CD8-positive, alpha-beta memory T cell (primary cell): ENCODE data around the gene SMARCA2. TPM values are rescaled to one million over a fixed set of nuclear protein-coding genes. Genes with fewer than 3 reads are reported as not detected.

ENCODE experiments used
- CTCF ChIA-PET: fragments of 350-600 bp; sonication (Branson Sonifier 250); formaldehyde crosslinking; loops from one replicate; lab custom pipeline; 2021; ENCODE audit warnings: antibody characterized with exemption; lab: Charles Lee
- POLR2A ChIA-PET: fragments of 350-600 bp; sonication (Branson Sonifier 250); formaldehyde crosslinking; loops from one replicate; lab custom pipeline; 2021; ENCODE audit warnings: antibody characterized with exemption; lab: Charles Lee
- DNase-seq, 5 donors: peaks; one replicate each; pipeline versions ENCODE4 v3.0.0 to v3.0.0-alpha.2; 2020 to 2022; ENCODE audit warnings: mixed read lengths in 1 of 5
- H3K27ac ChIP-seq: one replicate; pipeline ENCODE4 v1.7.0; 2013; ENCODE audit warnings: low read depth, mild to moderate bottlenecking, low read length, moderate library complexity
- H3K27me3 ChIP-seq: 2 replicates; pipeline ENCODE4 v1.7.0; 2013; ENCODE audit warnings: low read length, mild to moderate bottlenecking; ENCODE audit not compliant: insufficient read depth, poor library complexity, severe bottlenecking
- H3K36me3 ChIP-seq: 2 replicates; pipeline ENCODE4 v1.7.0; 2013; ENCODE audit warnings: mild to moderate bottlenecking, low read length, moderate library complexity; ENCODE audit not compliant: insufficient read depth
- H3K4me1 ChIP-seq: 2 replicates; pipeline ENCODE4 v1.7.0; 2013; ENCODE audit warnings: mild to moderate bottlenecking, low read length, moderate library complexity; ENCODE audit not compliant: insufficient read depth
- H3K4me3 ChIP-seq: 2 replicates; pipeline ENCODE4 v1.7.0; 2013; ENCODE audit warnings: mild to moderate bottlenecking, low read length
- H3K9me3 ChIP-seq: 2 replicates; pipeline ENCODE4 v1.7.0; 2013; ENCODE audit warnings: mild to moderate bottlenecking, low read length
- H3K27ac Mint-ChIP-seq, 8 donors: one replicate each; pipeline ENCODE4 v1.8.0; 2020 to 2021; ENCODE audit warnings: mixed read lengths in 8 of 8, mild to moderate bottlenecking in 6 of 8, inconsistent platforms in 3 of 8, moderate library complexity in 3 of 8
- H3K27me3 Mint-ChIP-seq, 2 donors: one replicate each; pipeline ENCODE4 v1.8.0; 2020 to 2021; ENCODE audit warnings: mixed read lengths in 2 of 2, mild to moderate bottlenecking in 1 of 2, moderate library complexity in 1 of 2
- H3K36me3 Mint-ChIP-seq, 3 donors: one replicate each; pipeline ENCODE4 v1.8.0; 2020 to 2021; ENCODE audit warnings: mixed read lengths in 3 of 3, inconsistent platforms in 1 of 3, mild to moderate bottlenecking in 1 of 3
- H3K4me1 Mint-ChIP-seq, 3 donors: one replicate each; pipeline ENCODE4 v1.8.0; 2020 to 2021; ENCODE audit warnings: mixed read lengths in 3 of 3, inconsistent platforms in 1 of 3, mild to moderate bottlenecking in 1 of 3
- H3K4me3 Mint-ChIP-seq, 7 donors: one replicate each; pipeline ENCODE4 v1.8.0; 2020 to 2021; ENCODE audit warnings: mixed read lengths in 7 of 7, mild to moderate bottlenecking in 6 of 7, moderate library complexity in 4 of 7, inconsistent platforms in 2 of 7
- H3K9me3 Mint-ChIP-seq, 5 donors: one replicate each; pipeline ENCODE4 v1.8.0; 2020 to 2022; ENCODE audit warnings: mixed read lengths in 5 of 5, mild to moderate bottlenecking in 3 of 5, moderate library complexity in 2 of 5, inconsistent platforms in 1 of 5
- polyA plus RNA-seq: library from polyadenylated mRNA; unstranded; fragments of 300-500 nt; fragmentation: Illumina TruSeq; gene quantifications from one replicate; pipeline ENCODE4 v1.2.3, GENCODE V29; 2021
- total RNA-seq, 2 experiments: library from RNA; stranded (reverse); gene quantifications; one replicate each; pipeline ENCODE4 v1.2.3, GENCODE V29; 2021

Gene SMARCA2
- total and polyA plus RNA-seq, 3 experiments from 2014 or later = 56.7 to 156 (median 145) TPM

DNA sequence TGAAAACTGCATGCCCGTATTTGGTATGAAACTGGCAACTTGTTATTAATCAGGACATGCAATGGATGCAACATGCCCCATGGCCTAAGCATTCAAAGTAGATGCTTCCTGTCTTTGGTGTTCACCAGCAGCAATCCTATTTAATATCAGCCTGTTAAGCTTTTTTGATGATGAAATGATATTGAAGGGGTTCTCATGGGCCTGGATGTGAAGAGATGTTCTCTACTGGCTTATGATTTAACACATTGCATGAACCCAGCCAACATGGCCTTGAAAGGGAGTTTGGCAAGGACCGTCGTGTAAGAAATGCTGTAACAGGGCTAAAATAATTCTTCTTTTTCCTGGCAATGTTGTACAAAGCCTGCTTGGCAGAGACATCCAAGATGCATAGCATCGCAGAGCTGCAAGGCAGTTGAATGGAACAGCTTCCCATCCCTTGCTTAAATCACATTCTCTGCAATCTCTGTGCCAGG is 111.2 kb downstream of the SMARCA2 start:
- no peak overlapping the region for H3K4me3 ChIP-seq
- peak overlapping the region in 7 of 8 donors; percentile 18 to 91 (median 64) for H3K27ac Mint-ChIP-seq
- POLR2A ChIA-PET = no interaction called here

DNA sequence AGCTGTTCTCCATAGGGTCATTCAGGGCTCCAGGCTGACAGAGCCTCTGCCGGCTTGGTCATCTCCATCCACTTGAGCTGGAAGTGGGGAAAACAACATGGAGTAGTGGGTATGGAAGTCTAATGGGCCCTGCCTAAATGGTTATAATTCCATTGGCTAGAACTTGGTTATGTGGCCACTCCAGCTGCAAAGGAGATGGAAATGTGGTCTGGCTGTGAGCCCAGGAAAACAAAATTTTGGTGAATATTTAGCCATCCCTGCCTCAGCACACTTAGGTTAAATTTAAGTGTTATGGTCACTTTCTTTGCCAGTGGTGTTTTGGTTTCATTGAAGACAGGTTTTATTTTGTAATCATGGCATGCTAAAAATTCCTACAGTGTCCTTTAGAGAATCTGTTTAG is 112.3 kb downstream of the SMARCA2 start:
- Mint-ChIP-seq H3K4me3 (no peak overlapping the region), H3K27me3 (no peaks in the 10 kb centered on the region), H3K4me1 (peaks cover 62 to 85% (median 81%) of the 10 kb centered on the region in 3 donors), H3K27ac (peak overlapping the region in 4 of 8 donors; percentile 2 to 62 (median 51)), H3K9me3 (no peaks in the 10 kb centered on the region), H3K36me3 (peaks cover 0 to 87% (median 47%) of the 10 kb centered on the region in 3 donors)
- ChIA-PET CTCF (interaction anchor here (0.7 to 1.2 kb wide), 2 partner anchors 29 to 184 kb away, joined by 3 read pairs; no protein-coding TSS in a partner anchor), POLR2A (no interaction called here)
- no peak for DNase-seq
- Histone ChIP-seq H3K4me3 (no peak overlapping the region), H3K4me1 (peaks cover 23% of the 10 kb centered on the region), H3K27ac (no peak overlapping the region), H3K36me3 (peaks cover 24% of the 10 kb centered on the region), H3K27me3 (no peaks in the 10 kb centered on the region), H3K9me3 (no peaks in the 10 kb centered on the region)

More for the DNA sequence above, 111.2 kb downstream of the SMARCA2 start:
- CTCF ChIA-PET = interaction anchor here (0.9 kb wide), 1 partner anchor 41 kb away, joined by 3 read pairs; no protein-coding TSS in a partner anchor
- DNase-seq = no peak
- Mint-ChIP-seq H3K27me3 (no peaks in the 10 kb centered on the region), H3K36me3 (peaks cover 0 to 89% (median 45%) of the 10 kb centered on the region in 3 donors), H3K9me3 (no peaks in the 10 kb centered on the region), H3K4me1 (peaks cover 56 to 75% (median 73%) of the 10 kb centered on the region in 3 donors), H3K4me3 (peak overlapping the region in 4 of 7 donors; percentile 33 to 74 (median 60))
- Histone ChIP-seq H3K27me3 (no peaks in the 10 kb centered on the region), H3K36me3 (peaks cover 30% of the 10 kb centered on the region), H3K27ac (no peak overlapping the region), H3K4me1 (peaks cover 23% of the 10 kb centered on the region), H3K9me3 (no peaks in the 10 kb centered on the region)

DNA sequence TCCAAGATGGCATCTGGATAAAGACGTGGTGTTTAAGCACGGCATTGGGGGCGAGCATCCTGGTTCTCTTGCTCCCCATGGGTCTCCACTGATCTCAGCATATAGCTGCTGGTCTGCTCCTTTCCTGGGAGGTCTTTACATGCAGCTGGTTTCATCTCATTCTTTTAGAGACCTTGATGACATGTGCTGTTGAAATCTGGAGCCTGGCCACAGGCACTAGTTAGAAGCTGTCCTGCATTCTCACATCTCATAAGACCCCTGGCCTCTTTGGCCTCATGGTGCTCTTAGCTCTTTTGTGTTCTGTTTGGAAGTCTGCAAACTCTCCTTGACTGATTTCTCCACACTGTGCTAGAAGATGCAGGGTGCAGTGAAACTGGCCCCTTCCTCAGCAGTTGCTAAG is 113.0 kb downstream of the SMARCA2 start:
- H3K27ac ChIP-seq = no peak overlapping the region
- Mint-ChIP-seq H3K9me3 (no peaks in the 10 kb centered on the region), H3K36me3 (peaks cover 0 to 80% (median 42%) of the 10 kb centered on the region in 3 donors), H3K27ac (peak overlapping the region in 7 of 8 donors; percentile 2 to 62 (median 25)), H3K4me1 (peaks cover 62 to 80% (median 75%) of the 10 kb centered on the region in 3 donors), H3K27me3 (no peaks in the 10 kb centered on the region), H3K4me3 (no peak overlapping the region)
- no peaks in the 10 kb centered on the region for H3K9me3 ChIP-seq
- ChIA-PET POLR2A (no interaction called here), CTCF (interaction anchor here (1.2 kb wide), 1 partner anchor 29 kb away, joined by 3 read pairs; no protein-coding TSS in a partner anchor)
- DNase-seq = no peak
- peaks cover 23% of the 10 kb centered on the region for H3K4me1 ChIP-seq
- H3K4me3 ChIP-seq = no peak overlapping the region
- H3K36me3 ChIP-seq = peaks cover 18% of the 10 kb centered on the region
- no peaks in the 10 kb centered on the region for H3K27me3 ChIP-seq

DNA sequence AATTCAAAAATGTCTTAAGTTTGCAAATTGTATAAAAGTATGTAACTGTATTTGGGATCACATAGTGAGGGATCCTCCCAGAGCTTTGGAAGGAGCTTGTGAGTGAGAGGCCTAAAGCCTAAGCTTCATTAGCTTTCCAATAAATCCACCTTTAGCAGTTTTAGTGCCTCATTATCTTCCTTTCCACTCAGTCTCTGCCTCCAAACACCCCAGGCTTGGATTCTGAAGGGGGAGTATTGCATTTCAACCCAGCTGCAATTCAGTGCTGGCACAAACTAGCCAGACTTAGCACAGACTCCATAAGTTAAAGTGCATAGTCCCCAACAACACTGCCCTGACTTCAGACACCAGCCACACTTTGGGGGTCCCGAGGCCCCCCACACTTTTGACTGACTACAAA is 113.5 kb downstream of the SMARCA2 start:
- Mint-ChIP-seq H3K27me3 (no peaks in the 10 kb centered on the region), H3K4me3 (no peak overlapping the region), H3K27ac (peak overlapping the region in 4 of 8 donors; percentile 25 to 66 (median 54)), H3K36me3 (peaks cover 0 to 76% (median 37%) of the 10 kb centered on the region in 3 donors), H3K9me3 (no peaks in the 10 kb centered on the region), H3K4me1 (peaks cover 62 to 79% (median 74%) of the 10 kb centered on the region in 3 donors)
- Histone ChIP-seq H3K36me3 (peaks cover 17% of the 10 kb centered on the region), H3K4me1 (peaks cover 23% of the 10 kb centered on the region), H3K9me3 (no peaks in the 10 kb centered on the region), H3K27ac (no peak overlapping the region), H3K4me3 (no peak overlapping the region), H3K27me3 (no peaks in the 10 kb centered on the region)
- DNase-seq = no peak
- ChIA-PET POLR2A (no interaction called here), CTCF (no interaction called here)

DNA sequence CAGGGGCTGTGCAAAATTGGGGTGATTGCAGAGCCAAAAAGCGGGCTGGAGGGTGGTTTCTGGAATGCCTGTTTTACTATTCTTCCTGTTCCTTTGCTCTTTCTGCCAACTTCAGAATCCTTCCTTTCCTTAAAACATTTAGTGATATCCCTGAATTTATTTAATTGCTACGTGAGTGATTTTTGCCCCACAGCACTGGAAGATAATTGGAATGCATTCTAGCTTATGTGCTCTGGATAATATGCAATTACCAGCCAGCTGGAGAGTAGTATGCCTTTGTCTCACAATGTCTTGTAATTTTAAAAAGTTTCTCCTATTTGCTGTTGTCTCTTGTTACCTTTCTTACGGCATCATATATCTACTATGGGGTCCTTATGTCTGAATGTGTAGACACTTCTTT is 115.8 kb downstream of the SMARCA2 start:
- no peaks in the 10 kb centered on the region for H3K27me3 ChIP-seq
- no peaks in the 10 kb centered on the region for H3K9me3 ChIP-seq
- Mint-ChIP-seq H3K4me1 (peaks cover 46 to 69% (median 64%) of the 10 kb centered on the region in 3 donors), H3K4me3 (no peak overlapping the region), H3K36me3 (peaks cover 0 to 76% (median 29%) of the 10 kb centered on the region in 3 donors), H3K27ac (peak overlapping the region in 4 of 8 donors; percentile 5 to 82 (median 14)), H3K27me3 (no peaks in the 10 kb centered on the region), H3K9me3 (no peaks in the 10 kb centered on the region)
- H3K4me3 ChIP-seq = no peak overlapping the region
- POLR2A ChIA-PET = no interaction called here
- H3K4me1 ChIP-seq = peaks cover 7% of the 10 kb centered on the region
- no peak for DNase-seq
- CTCF ChIA-PET = interaction anchor here (2.3 kb wide), 1 partner anchor 50 kb away, joined by 5 read pairs; no protein-coding TSS in a partner anchor
- H3K27ac ChIP-seq = no peak overlapping the region
- peaks cover 12% of the 10 kb centered on the region for H3K36me3 ChIP-seq

DNA sequence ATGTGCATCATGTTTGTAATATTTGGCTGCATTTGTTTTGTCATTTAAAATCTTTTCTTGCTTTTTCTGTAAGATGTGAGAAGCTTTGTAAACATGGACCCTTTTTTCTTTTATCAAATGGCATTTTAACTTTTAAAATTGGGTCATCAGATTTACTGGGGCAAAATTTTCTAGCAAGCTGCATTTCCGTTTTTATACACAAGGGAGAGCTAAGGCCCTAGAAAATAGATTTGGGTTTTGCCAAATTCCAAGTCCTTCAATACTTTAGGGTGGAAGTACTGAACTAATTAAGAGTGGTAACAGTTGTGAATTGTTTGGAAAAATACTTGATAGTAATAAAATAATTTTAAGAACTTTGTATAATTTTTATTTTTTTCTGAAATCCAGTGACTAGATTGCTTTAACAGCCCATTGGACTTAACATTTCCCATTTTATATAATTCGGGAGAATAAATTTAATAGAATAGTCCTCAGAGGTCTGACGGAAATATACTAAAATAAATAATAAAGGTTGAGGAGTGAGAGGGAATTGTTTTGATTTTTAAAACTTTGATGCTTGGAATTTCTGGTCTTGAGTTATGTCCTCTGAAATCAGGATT is 117.4 kb downstream of the SMARCA2 start:
- peaks cover 9% of the 10 kb centered on the region for H3K36me3 ChIP-seq
- ChIA-PET CTCF (interaction anchor here (0.7 to 2.3 kb wide), 4 partner anchors 9 to 48 kb away, joined by 3 to 5 read pairs (median 3); no protein-coding TSS in a partner anchor), POLR2A (no interaction called here)
- H3K27me3 ChIP-seq = no peaks in the 10 kb centered on the region
- Mint-ChIP-seq H3K27me3 (no peaks in the 10 kb centered on the region), H3K27ac (peak overlapping the region in 3 of 8 donors; percentile 37 to 73 (median 60)), H3K4me1 (peaks cover 37 to 63% (median 62%) of the 10 kb centered on the region in 3 donors), H3K36me3 (peaks cover 0 to 75% (median 28%) of the 10 kb centered on the region in 3 donors), H3K9me3 (no peaks in the 10 kb centered on the region), H3K4me3 (no peak overlapping the region)
- no peak overlapping the region for H3K4me3 ChIP-seq
- DNase-seq = no peak
- H3K4me1 ChIP-seq = no peaks in the 10 kb centered on the region
- no peak overlapping the region for H3K27ac ChIP-seq
- no peaks in the 10 kb centered on the region for H3K9me3 ChIP-seq

DNA sequence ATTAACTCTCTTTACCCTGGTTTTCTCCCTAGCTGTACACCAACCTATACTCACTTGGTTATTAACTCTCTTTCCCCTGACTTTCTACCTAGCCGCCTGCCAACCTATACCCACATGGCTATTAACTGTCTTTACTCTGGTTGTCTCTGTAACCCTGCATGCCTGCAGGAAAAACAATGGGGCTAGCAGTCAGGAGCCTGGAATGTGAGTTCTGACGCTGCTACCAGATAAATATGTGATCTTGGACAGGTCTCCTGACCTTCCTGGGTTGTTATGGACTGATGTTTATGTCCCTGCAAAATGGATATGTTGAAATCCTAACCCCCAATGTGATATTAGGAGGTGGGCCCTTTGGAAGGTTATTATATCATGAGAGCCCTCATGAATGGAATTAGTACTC is 119.2 kb downstream of the SMARCA2 start:
- no peak overlapping the region for H3K4me3 ChIP-seq
- Mint-ChIP-seq H3K27me3 (no peaks in the 10 kb centered on the region), H3K4me3 (no peak overlapping the region), H3K9me3 (no peaks in the 10 kb centered on the region), H3K27ac (peak overlapping the region in 2 of 8 donors; percentile 16 to 70), H3K36me3 (peaks cover 0 to 74% (median 28%) of the 10 kb centered on the region in 3 donors), H3K4me1 (peaks cover 34 to 65% (median 64%) of the 10 kb centered on the region in 3 donors)
- no peak for DNase-seq
- ChIA-PET POLR2A (no interaction called here), CTCF (interaction anchor here (1.1 kb wide), 1 partner anchor 18 kb away, joined by 3 read pairs; no protein-coding TSS in a partner anchor)
- no peak overlapping the region for H3K27ac ChIP-seq
- H3K27me3 ChIP-seq = no peaks in the 10 kb centered on the region
- H3K36me3 ChIP-seq = peaks cover 3% of the 10 kb centered on the region
- no peaks in the 10 kb centered on the region for H3K9me3 ChIP-seq
- H3K4me1 ChIP-seq = no peaks in the 10 kb centered on the region

DNA sequence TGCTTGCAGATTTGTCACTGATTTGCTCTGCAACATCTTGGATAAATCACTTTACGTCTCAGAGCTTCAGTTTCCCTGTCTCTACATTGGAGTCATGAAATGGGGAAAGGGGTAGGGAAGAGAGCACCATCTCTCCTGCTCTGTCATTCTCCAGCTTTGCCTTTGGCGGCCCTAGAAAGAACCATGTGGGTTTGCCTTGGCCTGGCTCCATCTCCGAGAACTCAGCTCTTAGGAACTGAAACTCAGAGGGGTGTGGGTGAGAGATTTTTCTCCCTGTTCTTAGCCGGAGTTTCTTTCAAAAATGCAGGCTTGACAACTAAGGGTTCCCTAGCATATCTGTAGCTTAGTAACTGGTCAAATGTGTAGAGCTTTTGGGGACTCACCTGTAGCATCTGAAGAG is 123.5 kb downstream of the SMARCA2 start:
- no peak for DNase-seq
- H3K4me3 Mint-ChIP-seq = no peak overlapping the region
- Histone ChIP-seq H3K9me3 (no peaks in the 10 kb centered on the region), H3K36me3 (peaks cover 3% of the 10 kb centered on the region), H3K4me1 (no peaks in the 10 kb centered on the region), H3K27ac (no peak overlapping the region), H3K4me3 (no peak overlapping the region), H3K27me3 (no peaks in the 10 kb centered on the region)
- no peaks in the 10 kb centered on the region for H3K27me3 Mint-ChIP-seq
- H3K4me1 Mint-ChIP-seq = peaks cover 45 to 80% (median 69%) of the 10 kb centered on the region in 3 donors
- POLR2A ChIA-PET = no interaction called here
- CTCF ChIA-PET = no interaction called here
- no peaks in the 10 kb centered on the region for H3K9me3 Mint-ChIP-seq
- H3K36me3 Mint-ChIP-seq = peaks cover 0 to 87% (median 39%) of the 10 kb centered on the region in 3 donors
- H3K27ac Mint-ChIP-seq = peak overlapping the region in 3 of 8 donors; percentile 29 to 66 (median 56)
